GM10248 (cell line): ENCODE results near the gene CORO6.
"Not testable (repeated sequence)": the region's sequence is repeated elsewhere in the genome, so short reads cannot be mapped to it uniquely, and the experiment has no call there.

Experiments used
- CTCF ChIA-PET: fragments of 300-600 bp; sonication (Branson Sonifier 250); formaldehyde crosslinking; extraction: SDS; loops from one replicate; lab custom pipeline; 2021; ENCODE audit warnings: antibody characterized with exemption; lab: Yijun Ruan, JAX
- POLR2A ChIA-PET: fragments of 350-650 bp; sonication (Branson Sonifier 250); formaldehyde crosslinking; extraction: SDS; loops from one replicate; lab custom pipeline; 2020; ENCODE audit warnings: antibody characterized with exemption; lab: Yijun Ruan, JAX
- DNase-seq: peaks from one replicate; pipeline ENCODE4 v3.0.0; 2012; ENCODE audit errors: extremely low spot score
- CTCF ChIP-seq: IDR thresholded peaks from 2 replicates; pipeline ENCODE4 v1.5.1; 2012; ENCODE audit warnings: mild to moderate bottlenecking, low read depth; ENCODE audit errors: extremely low read depth, missing control alignments, control extremely low read depth

Gene CORO6

DNA sequence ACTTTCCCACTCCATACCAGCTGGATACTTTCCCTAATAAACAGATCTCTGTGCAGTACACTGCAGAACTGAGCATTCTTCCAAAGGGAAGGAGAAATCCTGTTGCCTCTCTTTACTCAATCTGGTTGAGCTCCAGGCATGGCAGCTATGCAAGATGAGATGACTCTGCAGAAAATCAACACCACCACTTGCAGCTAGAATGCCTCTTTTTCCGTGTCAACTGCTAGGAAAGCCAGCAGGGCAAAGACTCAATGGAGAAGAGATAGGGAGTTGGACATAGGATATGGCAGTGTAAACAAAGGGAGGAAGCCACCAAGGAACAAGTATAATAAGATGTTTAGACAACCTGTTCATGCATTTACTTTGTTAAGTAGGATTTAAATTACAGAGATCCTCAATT, 40.4 kb upstream of the CORO6 start:
- ChIA-PET CTCF (interaction anchor here (1.0 to 1.2 kb wide), 5 partner anchors 9 to 116 kb away, joined by 3 to 6 read pairs (median 4); no protein-coding TSS in a partner anchor), POLR2A (no interaction called here)
- no peak for DNase-seq
- TF ChIP-seq CTCF: no peak

DNA sequence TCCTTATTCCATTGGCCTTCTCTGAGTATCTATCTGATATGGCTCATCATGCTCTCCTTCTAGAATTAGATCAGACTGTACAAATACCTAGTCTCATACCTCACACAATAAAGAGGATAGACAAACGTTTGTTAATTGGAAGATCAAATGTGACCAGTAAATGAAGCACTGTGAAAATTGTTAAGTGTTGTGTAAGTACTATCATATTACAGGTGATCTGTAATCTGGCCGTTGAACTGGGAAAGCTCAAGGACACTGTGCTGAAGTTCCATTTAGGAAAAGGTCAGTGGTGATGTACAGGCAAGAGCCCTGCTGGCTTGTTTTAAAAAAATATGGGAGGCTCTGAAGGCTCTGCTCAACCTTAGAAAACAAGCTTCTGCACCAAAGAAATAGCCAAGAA, 38.5 kb upstream of the CORO6 start:
- no peak for DNase-seq
- ChIA-PET CTCF (no interaction called here), POLR2A (no interaction called here)
- no peak for TF ChIP-seq CTCF

- no peak for TF ChIP-seq CTCF
- no peak for DNase-seq
- ChIA-PET CTCF (interaction anchor here (0.9 to 1.6 kb wide), 5 partner anchors 9 to 120 kb away, joined by 3 to 5 read pairs (median 3); no protein-coding TSS in a partner anchor), POLR2A (no interaction called here)
Measured at GRCh38 chr17:29659155-29659554, 36.4 kb upstream of the CORO6 start.

- no peak for TF ChIP-seq CTCF
- DNase-seq: no peak
- POLR2A ChIA-PET: interaction anchor here (0.5 kb wide), 1 partner anchor 67 kb away, joined by 5 read pairs; no protein-coding TSS in a partner anchor
- CTCF ChIA-PET: interaction anchor here (0.6 to 4.1 kb wide), 7 partner anchors 12 to 124 kb away, joined by 3 to 21 read pairs (median 4); no protein-coding TSS in a partner anchor
Measured at GRCh38 chr17:29655323-29655722, 32.6 kb upstream of the CORO6 start.

DNA sequence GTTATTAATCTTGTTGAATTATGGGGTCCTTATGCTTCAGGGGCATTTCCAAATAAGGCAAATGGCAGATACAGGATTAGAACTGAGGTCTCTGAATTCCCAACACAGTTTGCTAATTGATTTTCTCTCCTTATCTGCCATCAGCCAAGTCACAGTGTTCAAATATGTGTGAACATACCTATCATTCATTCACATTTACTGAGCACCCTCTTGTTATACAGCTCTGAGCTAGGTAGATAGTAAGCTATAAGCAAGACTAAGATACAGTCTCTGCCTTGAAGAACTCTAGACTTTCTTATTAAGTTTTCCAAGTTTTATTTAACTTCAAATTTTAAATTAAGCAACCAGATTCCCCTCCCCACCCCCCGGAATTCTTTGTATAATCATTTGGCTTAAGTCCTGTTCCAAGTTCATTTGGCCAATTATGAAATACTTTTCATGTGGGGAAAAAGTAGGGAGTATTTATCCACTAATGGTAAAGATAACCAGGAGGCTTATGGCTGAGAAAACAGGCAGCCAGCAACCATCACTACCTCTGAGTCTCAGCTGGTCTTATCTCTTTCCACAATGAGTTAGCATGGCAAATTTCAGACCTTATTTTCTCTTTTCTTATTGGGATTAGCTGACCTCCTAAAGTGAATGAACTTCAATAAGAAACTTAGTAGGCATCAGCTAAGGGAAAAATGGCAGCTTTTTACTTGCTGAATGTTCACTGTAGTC, 31.4 kb upstream of the CORO6 start:
- ChIA-PET POLR2A (no interaction called here), CTCF (interaction anchor here (0.6 to 4.1 kb wide), 10 partner anchors 9 to 276 kb away, joined by 3 to 21 read pairs (median 4); partner anchors contain the start of gene SSH2)
- TF ChIP-seq CTCF: no peak
- DNase-seq: no peak

- TF ChIP-seq CTCF: no peak
- no peak for DNase-seq
- ChIA-PET POLR2A (no interaction called here), CTCF (interaction anchor here (1.1 to 4.1 kb wide), 7 partner anchors 9 to 127 kb away, joined by 3 to 21 read pairs (median 5); no protein-coding TSS in a partner anchor)
Measured at GRCh38 chr17:29652976-29653375, 30.3 kb upstream of the CORO6 start.

GRCh38 chr17:29651913-29652312, 29.2 kb upstream of the CORO6 start:
- POLR2A ChIA-PET, DNase-seq: not testable (repeated sequence)
- CTCF ChIA-PET: interaction anchor here (0.7 to 1.5 kb wide), 5 partner anchors 13 to 127 kb away, joined by 3 to 4 read pairs (median 3); no protein-coding TSS in a partner anchor
